HAP-1 (cell line): Measurements from ENCODE around the gene FRAS1.
"Not testable (repeated sequence)": the region's sequence is repeated elsewhere in the genome, so short reads cannot be mapped to it uniquely, and the experiment has no call there.

Source experiments
- DNase-seq, 2 experiments: peaks; one replicate each; pipeline ENCODE4 v3.0.0-alpha.2; 2016 to 2020; ENCODE audit warnings: low spot score in 2 of 2
- H3K27me3 ChIP-seq: fragments of 250-450 bp; sonication (Bioruptor Pico); 2 replicates; pipeline ENCODE4 v1.5.1; 2020; ENCODE audit warnings: low read depth, mild to moderate bottlenecking, moderate library complexity
- H3K36me3 ChIP-seq: fragments of 250-450 bp; sonication (Bioruptor Pico); replicated peaks from 2 replicates; pipeline ENCODE4 v1.5.1; 2020; ENCODE audit warnings: mild to moderate bottlenecking
- H3K4me1 ChIP-seq: fragments of 250-450 bp; sonication (Bioruptor Pico); 2 replicates; pipeline ENCODE4 v1.5.1; 2020; ENCODE audit warnings: mild to moderate bottlenecking
- H3K4me3 ChIP-seq: fragments of 250-450 bp; sonication (Bioruptor Pico); 2 replicates; pipeline ENCODE4 v1.5.1; 2020; ENCODE audit warnings: mild to moderate bottlenecking, moderate library complexity
- H3K9me3 ChIP-seq: fragments of 250-450 bp; sonication (Bioruptor Pico); 2 replicates; pipeline ENCODE4 v1.5.1; 2020; ENCODE audit warnings: mild to moderate bottlenecking, moderate library complexity
- in situ Hi-C: fragments of 300-500 bp; cut with MboI; formaldehyde crosslinking; loops from 3 replicates; pipeline ENCODE4 v1.14.3; 2020; ENCODE audit warnings: low sequenced_read_pairs, inconsistent platforms, mixed read lengths

FRAS1 gene

DNA sequence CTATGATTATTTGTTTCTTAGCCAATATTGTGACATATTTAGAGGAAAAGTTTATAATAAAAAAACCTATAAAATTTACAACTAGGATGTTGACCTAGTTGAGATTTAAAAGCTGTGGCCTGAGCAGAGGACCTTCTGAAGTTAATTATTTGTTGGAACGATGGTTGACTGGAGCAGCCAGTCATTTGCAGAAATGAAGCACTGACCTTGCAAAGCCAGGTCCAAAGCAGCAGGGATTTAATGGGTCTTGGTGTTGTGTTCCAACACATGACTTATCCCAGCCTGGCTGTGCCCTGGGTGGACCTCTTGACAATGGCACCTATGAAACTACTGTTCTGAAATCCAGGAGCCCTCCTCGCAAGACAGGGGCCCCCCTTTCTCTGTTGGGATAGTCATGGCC, 235.2 kb downstream of the FRAS1 start:
- no peak for DNase-seq
- no peaks in the 10 kb centered on the region for H3K36me3 ChIP-seq
- H3K4me3 ChIP-seq = no peak overlapping the region
- no peaks in the 10 kb centered on the region for H3K9me3 ChIP-seq
- H3K27me3 ChIP-seq = no peaks in the 10 kb centered on the region
- no peaks in the 10 kb centered on the region for H3K4me1 ChIP-seq
- in situ Hi-C loops = no loop called here

DNA sequence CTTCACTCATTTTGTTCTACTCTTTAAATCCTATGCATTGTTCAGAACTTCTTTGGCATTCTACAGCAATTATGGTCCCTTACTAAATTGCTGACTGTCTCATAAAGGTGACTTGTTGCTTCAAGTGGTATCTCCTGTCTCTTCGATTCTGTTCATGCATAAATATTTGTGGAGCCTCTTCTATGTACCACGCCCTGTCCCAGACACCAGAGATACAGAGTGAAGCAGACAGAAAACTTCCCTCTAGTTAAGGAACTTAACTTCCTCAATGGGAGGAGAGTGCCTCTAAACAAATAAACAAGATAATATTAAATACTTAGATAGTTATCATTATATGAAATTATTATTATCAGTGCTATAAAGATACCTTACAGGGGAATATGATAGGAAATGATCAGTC, 235.7 kb downstream of the FRAS1 start:
- in situ Hi-C loops = no loop called here
- no peak for DNase-seq

DNA sequence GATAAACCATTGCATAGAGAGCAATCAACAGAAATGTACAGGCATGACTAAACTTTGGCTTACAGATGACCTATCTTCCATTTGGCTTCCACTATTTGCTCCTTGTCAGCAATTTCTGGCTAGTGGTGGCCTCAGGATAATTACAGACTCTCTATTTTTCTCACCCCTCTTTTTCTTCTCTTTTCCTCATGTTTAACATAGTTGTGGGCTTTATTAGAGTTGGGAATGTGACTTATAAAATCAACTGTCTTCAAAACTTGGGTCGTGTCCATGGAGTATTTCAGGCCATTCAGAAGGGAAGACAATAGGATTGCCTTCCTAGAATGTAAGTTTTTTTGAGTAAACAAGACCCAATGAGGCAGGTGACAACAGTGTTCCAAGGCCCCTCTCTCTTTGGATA, 236.2 kb downstream of the FRAS1 start:
- in situ Hi-C loops = no loop called here
- no peak overlapping the region for H3K4me3 ChIP-seq

More for the DNA sequence above, 235.7 kb downstream of the FRAS1 start:
- Histone ChIP-seq H3K36me3 (no peaks in the 10 kb centered on the region), H3K4me1 (no peaks in the 10 kb centered on the region), H3K27me3 (no peaks in the 10 kb centered on the region), H3K4me3 (no peak overlapping the region), H3K9me3 (no peaks in the 10 kb centered on the region)

DNA sequence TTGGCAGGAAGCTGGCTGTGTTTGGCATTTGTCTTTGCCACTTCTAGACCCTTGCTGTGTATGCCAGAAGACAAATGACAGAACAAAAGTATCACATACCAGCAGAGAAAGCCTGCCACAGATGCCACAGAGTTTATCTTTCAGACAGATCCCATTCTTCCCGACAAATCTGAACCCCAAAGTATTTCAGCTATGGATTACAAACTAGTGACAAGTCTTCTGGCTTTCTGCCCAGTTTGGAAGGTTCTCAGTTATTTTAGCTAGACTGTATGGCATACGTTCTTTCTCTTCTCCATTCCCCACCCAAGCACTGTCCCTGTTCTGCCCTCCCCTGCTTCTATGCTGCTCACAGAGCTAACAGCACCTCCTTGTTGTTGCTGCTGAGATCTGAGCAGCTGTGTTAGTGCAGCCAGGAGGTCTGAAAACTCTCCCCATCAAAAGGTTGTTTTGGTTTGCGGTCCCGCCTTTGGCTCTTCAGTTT, 236.7 kb downstream of the FRAS1 start:
- Histone ChIP-seq H3K27me3 (no peaks in the 10 kb centered on the region), H3K9me3 (no peaks in the 10 kb centered on the region), H3K4me1 (no peaks in the 10 kb centered on the region), H3K4me3 (no peak overlapping the region), H3K36me3 (no peaks in the 10 kb centered on the region)
- DNase-seq = no peak
- in situ Hi-C loops = no loop called here

More for the DNA sequence above, 236.2 kb downstream of the FRAS1 start:
- DNase-seq = no peak
- H3K36me3 ChIP-seq = no peaks in the 10 kb centered on the region
- H3K9me3 ChIP-seq = no peaks in the 10 kb centered on the region
- no peaks in the 10 kb centered on the region for H3K4me1 ChIP-seq
- H3K27me3 ChIP-seq = no peaks in the 10 kb centered on the region

DNA sequence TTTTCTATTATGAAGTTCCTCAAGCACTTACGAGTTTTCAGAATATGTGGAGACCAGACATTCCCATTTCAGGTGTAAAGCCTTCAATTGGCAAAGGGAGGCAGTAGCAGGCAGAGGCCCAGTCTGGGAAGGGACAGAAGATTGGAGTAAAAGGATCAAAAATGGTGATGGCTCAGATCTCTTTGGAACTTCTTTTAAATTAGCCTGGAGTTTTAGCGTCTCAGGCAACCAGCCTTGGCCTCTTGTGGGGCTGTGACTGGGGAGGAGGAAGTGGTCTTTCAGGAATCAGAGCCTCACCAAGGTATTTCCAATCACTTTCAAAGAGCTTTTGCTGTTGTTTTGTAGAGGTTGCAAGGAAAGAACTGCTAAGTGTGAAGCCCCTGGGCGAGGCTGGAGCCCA, 239.1 kb downstream of the FRAS1 start:
- no peaks in the 10 kb centered on the region for H3K27me3 ChIP-seq
- H3K36me3 ChIP-seq = no peaks in the 10 kb centered on the region
- H3K4me1 ChIP-seq = no peaks in the 10 kb centered on the region
- H3K9me3 ChIP-seq = no peaks in the 10 kb centered on the region
- no peak overlapping the region for H3K4me3 ChIP-seq
- no peak for DNase-seq
- in situ Hi-C loops = no loop called here

DNA sequence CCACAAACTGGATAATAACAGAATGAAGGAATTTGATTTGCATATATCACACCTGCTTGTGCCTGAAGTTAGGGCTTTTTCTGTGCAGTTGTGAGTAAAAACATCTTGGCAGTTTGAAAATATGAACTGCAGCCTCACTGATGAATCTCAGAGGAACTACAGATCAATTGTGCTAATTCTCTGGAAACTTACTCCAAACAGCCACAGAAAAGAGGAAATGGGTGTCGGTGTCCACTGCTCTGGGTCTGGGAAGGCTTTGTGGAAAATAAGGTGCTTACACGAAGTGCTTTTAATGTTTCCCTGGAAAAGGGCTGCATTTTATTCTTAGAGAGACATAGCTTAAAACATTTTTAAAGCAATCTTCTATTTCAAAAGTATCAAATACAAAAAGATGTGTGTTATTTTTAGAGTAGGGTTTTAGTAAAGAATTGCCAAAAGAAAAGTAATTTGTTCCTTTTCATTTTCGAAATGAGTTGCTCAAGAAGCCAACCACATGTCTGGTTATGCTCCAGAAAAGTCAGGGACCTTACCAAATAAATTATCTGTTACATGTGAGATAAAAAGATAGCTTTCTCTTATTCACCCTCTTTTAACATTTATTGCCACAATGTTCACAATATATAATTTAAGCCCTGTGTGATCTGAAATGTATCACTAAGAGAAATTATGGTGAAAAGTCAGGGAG, 240.1 kb downstream of the FRAS1 start:
- DNase-seq = no peak
- no peaks in the 10 kb centered on the region for H3K27me3 ChIP-seq
- no peak overlapping the region for H3K4me3 ChIP-seq
- H3K9me3 ChIP-seq = no peaks in the 10 kb centered on the region
- H3K4me1 ChIP-seq = no peaks in the 10 kb centered on the region
- H3K36me3 ChIP-seq = no peaks in the 10 kb centered on the region
- in situ Hi-C loops = no loop called here

DNA sequence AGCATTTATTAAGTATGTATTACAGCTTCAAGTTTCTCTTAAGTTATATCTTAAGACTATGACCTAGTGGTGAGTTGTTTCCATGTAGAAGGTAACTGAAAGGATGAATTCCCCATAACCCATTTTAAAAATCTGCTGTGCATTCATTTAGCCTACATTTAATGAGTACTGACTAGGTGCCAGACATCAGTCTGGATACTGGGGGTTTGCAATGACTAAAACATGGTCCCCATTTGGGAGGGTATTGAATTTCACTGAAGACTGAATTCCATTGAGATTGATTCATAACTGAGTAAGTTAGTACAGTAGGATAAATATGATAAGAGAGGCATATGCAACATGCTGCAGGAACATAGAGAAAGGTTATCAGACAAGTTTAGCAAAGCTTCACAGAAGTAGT, 241.5 kb downstream of the FRAS1 start:
- no peak overlapping the region for H3K4me3 ChIP-seq
- no peaks in the 10 kb centered on the region for H3K9me3 ChIP-seq
- DNase-seq = no peak
- no peaks in the 10 kb centered on the region for H3K27me3 ChIP-seq
- no peaks in the 10 kb centered on the region for H3K36me3 ChIP-seq
- no peaks in the 10 kb centered on the region for H3K4me1 ChIP-seq
- in situ Hi-C loops = no loop called here

DNA sequence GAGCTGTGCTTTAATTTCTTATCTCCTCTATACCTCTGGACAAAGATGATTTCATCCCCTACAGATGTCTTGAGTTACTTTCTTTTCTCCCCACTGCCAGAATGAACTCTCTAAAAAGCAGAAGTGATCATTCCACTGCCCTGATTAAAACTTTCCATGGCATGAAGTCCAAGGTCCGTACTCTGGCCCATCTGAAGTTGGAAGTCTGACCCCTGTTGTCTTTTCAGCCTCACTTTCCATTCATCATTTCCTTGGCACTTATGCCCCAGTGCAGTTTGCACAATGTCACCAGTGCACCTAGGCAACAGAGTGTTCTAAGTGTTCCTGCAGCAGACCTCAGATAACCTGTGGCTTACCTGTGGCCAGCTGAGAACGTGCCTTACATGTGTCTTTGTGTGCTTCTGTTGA, 242.4 kb downstream of the FRAS1 start:
- DNase-seq = no peak
- Histone ChIP-seq H3K4me3 (no peak overlapping the region), H3K36me3 (no peaks in the 10 kb centered on the region), H3K9me3 (no peaks in the 10 kb centered on the region), H3K4me1 (no peaks in the 10 kb centered on the region), H3K27me3 (no peaks in the 10 kb centered on the region)
- in situ Hi-C loops = no loop called here

- in situ Hi-C loops, H3K4me1 ChIP-seq, DNase-seq, H3K27me3 ChIP-seq, H3K36me3 ChIP-seq, H3K9me3 ChIP-seq, H3K4me3 ChIP-seq: not testable (repeated sequence)
These were observed 250.1 kb downstream of the FRAS1 start for GRCh38 chr4:78307263-78307662.

DNA sequence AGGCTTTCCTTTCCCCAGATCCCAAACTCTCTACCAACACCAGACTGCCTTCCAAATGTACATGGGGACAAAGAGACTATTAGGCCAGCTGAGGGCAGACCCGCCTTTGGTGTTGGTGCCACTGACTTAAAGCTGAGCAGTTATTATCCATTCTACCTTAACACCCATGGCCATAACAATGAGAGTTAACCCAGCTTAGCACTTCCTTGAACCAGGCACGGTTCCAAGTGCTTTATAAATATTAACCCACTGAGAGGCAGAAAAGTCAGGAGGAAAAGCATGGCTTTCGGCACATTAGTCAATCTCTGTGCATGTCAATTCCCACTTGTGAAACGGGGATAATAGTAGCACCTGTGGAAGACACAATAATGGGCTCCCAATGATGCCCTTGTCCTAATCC, 251.4 kb downstream of the FRAS1 start:
- H3K4me3 ChIP-seq = no peak overlapping the region
- in situ Hi-C loops = no loop called here
- H3K36me3 ChIP-seq = no peaks in the 10 kb centered on the region
- no peaks in the 10 kb centered on the region for H3K27me3 ChIP-seq
- DNase-seq = no peak
- no peaks in the 10 kb centered on the region for H3K4me1 ChIP-seq
- no peaks in the 10 kb centered on the region for H3K9me3 ChIP-seq

- no peaks in the 10 kb centered on the region for H3K9me3 ChIP-seq
- in situ Hi-C loops = no loop called here
- DNase-seq = no peak
- no peaks in the 10 kb centered on the region for H3K27me3 ChIP-seq
- H3K4me3 ChIP-seq = no peak overlapping the region
- no peaks in the 10 kb centered on the region for H3K4me1 ChIP-seq
- H3K36me3 ChIP-seq = no peaks in the 10 kb centered on the region
These were observed 252.2 kb downstream of the FRAS1 start for GRCh38 chr4:78309352-78309751.

GRCh38 chr4:78310007-78310739, 253.1 kb downstream of the FRAS1 start:
- Histone ChIP-seq H3K27me3 (no peaks in the 10 kb centered on the region), H3K9me3 (no peaks in the 10 kb centered on the region), H3K4me3 (no peak overlapping the region), H3K4me1 (no peaks in the 10 kb centered on the region), H3K36me3 (no peaks in the 10 kb centered on the region)
- in situ Hi-C loops = no loop called here
- no peak for DNase-seq

GRCh38 chr4:78310740-78311115, 253.6 kb downstream of the FRAS1 start:
- H3K9me3 ChIP-seq = no peaks in the 10 kb centered on the region
- H3K36me3 ChIP-seq = no peaks in the 10 kb centered on the region
- no peaks in the 10 kb centered on the region for H3K4me1 ChIP-seq
- no peaks in the 10 kb centered on the region for H3K27me3 ChIP-seq
- no peak for DNase-seq
- H3K4me3 ChIP-seq = no peak overlapping the region
- in situ Hi-C loops = no loop called here

GRCh38 chr4:78311306-78311705, 254.2 kb downstream of the FRAS1 start:
- in situ Hi-C loops = no loop called here
- no peak overlapping the region for H3K4me3 ChIP-seq

More at GRCh38 chr4:78311306-78311705, 254.2 kb downstream of the FRAS1 start:
- Histone ChIP-seq H3K36me3 (no peaks in the 10 kb centered on the region), H3K27me3 (no peaks in the 10 kb centered on the region), H3K4me1 (no peaks in the 10 kb centered on the region), H3K9me3 (no peaks in the 10 kb centered on the region)
- no peak for DNase-seq
